C4-2B (cell line): ENCODE measurements around the gene ABHD12.
A peak's percentile ranks its signal among the peaks of the same experiment; 100 is the strongest.

ENCODE experiments used
- H3K27ac ChIP-seq: fragments of 450-650 bp; 2 replicates; pipeline ENCODE4 v1.5.1; 2017
- CTCF ChIP-seq: fragments of 450-650 bp; conservative IDR thresholded peaks from 2 replicates; pipeline ENCODE4 v1.5.1; 2017; ENCODE audit warnings: mild to moderate bottlenecking
- ZFX ChIP-seq: fragments of 450-650 bp; IDR thresholded peaks from 2 replicates; pipeline ENCODE4 v1.6.1; 2017

Gene ABHD12

GRCh38 chr20:25353353-25353746 is 37.3 kb downstream of the ABHD12 start:
- TF ChIP-seq CTCF (no peak), ZFX (no peak)
- peak overlapping the region; percentile 87 for H3K27ac ChIP-seq

GRCh38 chr20:25352746-25353145 is 37.9 kb downstream of the ABHD12 start:
- H3K27ac ChIP-seq, result peak overlapping the region; percentile 13
- TF ChIP-seq ZFX (no peak), CTCF (no peak)

- H3K27ac ChIP-seq, result no peak overlapping the region
- TF ChIP-seq ZFX (no peak), CTCF (no peak)
Observed at GRCh38 chr20:25351024-25351360, 39.6 kb downstream of the ABHD12 start.

- H3K27ac ChIP-seq, result peak overlapping the region; percentile 60
- TF ChIP-seq CTCF (no peak), ZFX (no peak)
Observed at GRCh38 chr20:25346349-25346748, 44.3 kb downstream of the ABHD12 start.

- H3K27ac ChIP-seq, result no peak overlapping the region
- TF ChIP-seq CTCF, result no peak
Observed at GRCh38 chr20:25345721-25346120, 44.9 kb downstream of the ABHD12 start.

GRCh38 chr20:25344634-25345033 is 46.0 kb downstream of the ABHD12 start:
- peak overlapping the region; percentile 84 for H3K27ac ChIP-seq
- TF ChIP-seq ZFX (no peak), CTCF (no peak)

- no peak overlapping the region for H3K27ac ChIP-seq
Observed at GRCh38 chr20:25341716-25342680, 48.6 kb downstream of the ABHD12 start.

More at GRCh38 chr20:25341716-25342680, 48.6 kb downstream of the ABHD12 start:
- no peak for TF ChIP-seq ZFX
- TF ChIP-seq CTCF, result no peak
